Activated T-helper 2 cell treated with anti-CD3 and anti-CD28 coated beads, Interferon-gamma antibody, Interleukin-2, Interleukin-4, amounts not matched to agents 10 μg/mL and 5 μg/mL and 100 μg/mL, durations not matched to agents 14 hours and 24 hours and 36 hours (primary cell): Measurements from ENCODE around the gene NKIRAS2. TPM values are rescaled to one million over a fixed set of nuclear protein-coding genes. Genes with fewer than 3 reads are reported as not detected.

Source experiments
- DNase-seq: peaks from one replicate; pipeline ENCODE4 v3.0.0; 2021; ENCODE audit warnings: low spot score
- H3K27ac Mint-ChIP-seq: one replicate; pipeline ENCODE4 v1.8.0; 2021; ENCODE audit warnings: mixed read lengths
- H3K27me3 Mint-ChIP-seq: one replicate; pipeline ENCODE4 v1.8.0; 2021; ENCODE audit warnings: low read depth, mixed read lengths
- H3K36me3 Mint-ChIP-seq: one replicate; pipeline ENCODE4 v1.8.0; 2021; ENCODE audit warnings: low read depth, mixed read lengths
- H3K4me1 Mint-ChIP-seq: one replicate; pipeline ENCODE4 v1.8.0; 2021; ENCODE audit warnings: low read depth, mixed read lengths
- H3K4me3 Mint-ChIP-seq: one replicate; pipeline ENCODE4 v1.8.0; 2021; ENCODE audit warnings: low read depth, mild to moderate bottlenecking, moderate library complexity, mixed read lengths
- H3K9me3 Mint-ChIP-seq: one replicate; pipeline ENCODE4 v1.8.0; 2021; ENCODE audit warnings: mixed read lengths
- intact Hi-C: fragments of 100-400 bp; cut with micrococcal nuclease; formaldehyde crosslinking; loops from one replicate; pipeline ENCODE4 v1.15.1; 2023
- total RNA-seq: library from RNA; stranded (reverse); gene quantifications from 2 replicates; pipeline ENCODE4 v1.2.3, GENCODE V29; 2022

The NKIRAS2 gene
- total RNA-seq, 1 donor from 2014 or later = 25.8 TPM

GRCh38 chr17:42055496-42055895, 35.6 kb downstream of the NKIRAS2 start:
- H3K27me3 Mint-ChIP-seq = peaks cover 38% of the 10 kb centered on the region
- H3K9me3 Mint-ChIP-seq = no peaks in the 10 kb centered on the region
- peaks cover 4% of the 10 kb centered on the region for H3K4me1 Mint-ChIP-seq
- DNase-seq = no peak
- H3K4me3 Mint-ChIP-seq = no peak overlapping the region
- H3K36me3 Mint-ChIP-seq = no peaks in the 10 kb centered on the region
- no peak overlapping the region for H3K27ac Mint-ChIP-seq
- intact Hi-C loops = no loop called here

DNA sequence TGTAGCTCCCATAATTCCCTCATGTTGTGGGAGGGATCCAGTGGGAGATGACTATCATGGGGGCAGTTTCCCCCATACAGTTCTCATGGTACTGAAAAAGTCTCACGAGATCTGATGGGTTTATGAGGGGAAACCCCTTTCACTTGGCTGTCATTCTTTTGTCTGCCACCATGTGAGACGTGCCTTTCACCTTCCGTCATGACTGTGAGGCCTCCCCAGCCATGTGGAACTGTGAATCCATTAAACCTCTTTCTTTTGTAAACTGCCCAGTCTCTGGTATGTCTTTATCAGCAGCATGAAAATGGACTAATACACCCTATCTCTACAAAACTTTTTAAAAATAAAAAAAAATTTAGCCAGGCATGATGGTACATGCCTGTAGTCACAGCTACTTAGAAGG, 36.7 kb downstream of the NKIRAS2 start:
- Mint-ChIP-seq H3K9me3 (no peaks in the 10 kb centered on the region), H3K36me3 (no peaks in the 10 kb centered on the region), H3K27me3 (peaks cover 28% of the 10 kb centered on the region), H3K27ac (no peak overlapping the region), H3K4me3 (no peak overlapping the region), H3K4me1 (no peaks in the 10 kb centered on the region)
- intact Hi-C loops = no loop called here
- DNase-seq = no peak

GRCh38 chr17:42058063-42058462, 38.2 kb downstream of the NKIRAS2 start:
- H3K4me3 Mint-ChIP-seq = no peak overlapping the region
- intact Hi-C loops = no loop called here

DNA sequence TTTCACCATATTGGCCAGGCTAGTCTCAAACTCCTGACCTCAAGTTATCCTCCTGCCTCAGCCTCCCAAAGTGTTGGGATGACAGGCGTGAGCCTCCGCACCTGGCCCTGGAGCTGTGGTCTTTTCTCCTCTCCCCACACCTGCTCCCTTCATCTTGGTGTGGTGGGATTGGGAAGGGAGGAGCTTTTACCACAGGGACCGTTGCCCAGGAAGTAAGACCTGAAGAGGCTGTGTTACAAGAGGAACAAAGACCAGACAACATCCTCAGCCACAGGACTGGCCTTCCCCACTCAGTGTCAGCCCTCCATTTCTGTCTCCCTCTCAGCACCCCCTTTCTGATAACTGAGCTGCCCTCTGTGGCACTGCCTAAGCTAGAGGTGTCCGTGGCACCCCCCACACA, 39.9 kb downstream of the NKIRAS2 start:
- intact Hi-C loops = no loop called here
- H3K27me3 Mint-ChIP-seq = peaks cover 2% of the 10 kb centered on the region
- no peaks in the 10 kb centered on the region for H3K36me3 Mint-ChIP-seq
- no peak overlapping the region for H3K27ac Mint-ChIP-seq
- no peak overlapping the region for H3K4me3 Mint-ChIP-seq
- H3K9me3 Mint-ChIP-seq = no peaks in the 10 kb centered on the region
- DNase-seq = no peak
- H3K4me1 Mint-ChIP-seq = peaks cover 5% of the 10 kb centered on the region

More at GRCh38 chr17:42058063-42058462, 38.2 kb downstream of the NKIRAS2 start:
- Mint-ChIP-seq H3K36me3 (no peaks in the 10 kb centered on the region), H3K27ac (no peak overlapping the region), H3K9me3 (no peaks in the 10 kb centered on the region), H3K4me1 (no peaks in the 10 kb centered on the region), H3K27me3 (peaks cover 14% of the 10 kb centered on the region)
- no peak for DNase-seq

GRCh38 chr17:42060231-42060630, 40.3 kb downstream of the NKIRAS2 start:
- no peaks in the 10 kb centered on the region for H3K27me3 Mint-ChIP-seq
- no peak for DNase-seq
- no peak overlapping the region for H3K27ac Mint-ChIP-seq
- intact Hi-C loops = no loop called here
- no peaks in the 10 kb centered on the region for H3K36me3 Mint-ChIP-seq
- peaks cover 9% of the 10 kb centered on the region for H3K4me1 Mint-ChIP-seq
- H3K9me3 Mint-ChIP-seq = no peaks in the 10 kb centered on the region
- H3K4me3 Mint-ChIP-seq = no peak overlapping the region

DNA sequence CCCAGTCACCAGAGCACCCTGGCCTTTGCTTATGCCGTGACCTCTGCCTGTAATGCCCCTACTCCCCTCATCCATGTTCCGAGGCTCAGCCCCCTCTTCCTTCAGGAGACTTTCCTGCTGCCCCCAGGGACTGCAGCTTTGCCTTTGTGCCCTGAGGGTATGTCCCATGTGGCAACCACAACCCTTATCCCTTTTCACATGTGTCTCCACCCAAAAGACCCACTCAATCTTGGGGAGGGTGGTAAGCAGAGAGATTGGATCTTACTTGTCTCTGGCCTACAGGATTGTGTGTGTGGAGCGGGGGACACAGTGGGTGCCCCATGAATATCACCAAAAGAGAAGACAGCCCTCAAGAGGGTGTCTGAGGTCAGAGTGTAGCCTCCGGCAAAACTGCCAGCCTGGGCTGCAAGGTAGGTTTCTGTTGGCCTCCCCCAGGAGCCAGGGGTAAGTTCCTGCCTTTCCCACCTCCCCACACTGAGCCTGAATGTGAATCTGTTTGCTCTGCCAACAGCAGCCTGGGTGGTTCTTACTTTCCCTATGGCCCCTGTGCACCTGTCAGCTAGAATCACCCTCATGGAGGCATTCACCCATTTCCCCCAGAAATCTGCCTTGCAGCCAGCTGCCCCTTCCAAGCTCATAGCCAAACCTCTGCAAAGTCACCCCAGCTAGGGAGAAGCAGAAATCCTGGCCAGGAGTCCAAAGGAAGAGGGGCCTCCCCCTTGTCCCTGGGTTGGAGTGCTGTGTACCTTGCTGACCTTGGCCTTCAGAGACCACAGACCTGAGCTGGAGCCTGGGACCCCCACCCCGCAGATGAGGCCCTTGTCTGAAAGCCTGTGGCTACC, 42.0 kb downstream of the NKIRAS2 start:
- Mint-ChIP-seq H3K4me1 (peaks cover 10% of the 10 kb centered on the region), H3K36me3 (no peaks in the 10 kb centered on the region), H3K4me3 (no peak overlapping the region), H3K27ac (no peak overlapping the region), H3K27me3 (no peaks in the 10 kb centered on the region), H3K9me3 (no peaks in the 10 kb centered on the region)
- intact Hi-C loops = no loop called here
- DNase-seq = no peak

GRCh38 chr17:42062681-42063080, 42.8 kb downstream of the NKIRAS2 start:
- Mint-ChIP-seq H3K4me3 (no peak overlapping the region), H3K36me3 (no peaks in the 10 kb centered on the region), H3K27me3 (no peaks in the 10 kb centered on the region), H3K27ac (no peak overlapping the region), H3K9me3 (no peaks in the 10 kb centered on the region), H3K4me1 (peaks cover 10% of the 10 kb centered on the region)
- DNase-seq = no peak
- intact Hi-C loops = no loop called here

GRCh38 chr17:42065201-42065600, 45.3 kb downstream of the NKIRAS2 start:
- H3K4me1 Mint-ChIP-seq = peaks cover 10% of the 10 kb centered on the region
- intact Hi-C loops = no loop called here
- H3K36me3 Mint-ChIP-seq = no peaks in the 10 kb centered on the region
- H3K27ac Mint-ChIP-seq = no peak overlapping the region
- no peak overlapping the region for H3K4me3 Mint-ChIP-seq
- H3K9me3 Mint-ChIP-seq = no peaks in the 10 kb centered on the region
- DNase-seq = no peak
- no peaks in the 10 kb centered on the region for H3K27me3 Mint-ChIP-seq

DNA sequence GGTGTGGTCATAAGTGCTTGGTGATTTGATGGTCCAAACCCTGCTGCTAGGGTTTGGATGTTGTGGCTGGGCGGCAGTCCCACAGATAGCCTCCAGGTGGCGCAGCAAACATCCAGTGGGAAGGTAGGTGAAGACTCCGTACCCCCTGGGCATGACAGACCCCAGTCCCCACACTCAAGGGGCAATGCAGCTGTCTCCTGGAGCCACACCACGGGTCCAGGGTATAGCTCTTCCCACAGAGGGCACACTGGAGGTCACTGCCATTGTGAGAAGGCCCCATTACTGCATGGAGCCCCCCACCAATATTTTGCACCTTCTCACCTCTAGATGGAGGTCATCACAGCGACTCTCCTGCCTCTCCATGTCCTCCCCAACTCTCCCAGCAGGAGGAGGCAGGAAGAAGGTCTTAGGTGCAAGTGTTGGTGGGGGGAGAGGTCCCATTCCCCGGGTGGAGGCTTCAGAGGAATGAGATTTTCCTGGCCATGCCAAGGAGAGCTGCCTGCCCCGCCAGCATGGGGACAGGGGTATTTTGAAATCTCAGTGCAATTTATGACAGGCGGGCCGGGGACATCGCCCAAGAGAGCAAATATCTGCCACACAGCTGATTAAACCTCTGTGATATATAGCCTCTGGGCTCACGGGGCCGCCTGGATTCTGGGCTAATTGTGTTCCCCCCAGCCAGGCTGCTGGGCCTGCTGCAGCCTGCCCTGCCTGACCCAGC, 47.6 kb downstream of the NKIRAS2 start:
- H3K4me1 Mint-ChIP-seq = peaks cover 12% of the 10 kb centered on the region
- H3K4me3 Mint-ChIP-seq = no peak overlapping the region
- no peak overlapping the region for H3K27ac Mint-ChIP-seq
- H3K9me3 Mint-ChIP-seq = no peaks in the 10 kb centered on the region
- intact Hi-C loops = loop anchor here (1.0 to 2.0 kb wide), 3 partner anchors 34 to 49 kb away; no protein-coding TSS in a partner anchor
- peak; percentile 58 for DNase-seq
- H3K27me3 Mint-ChIP-seq = peaks cover 11% of the 10 kb centered on the region
- no peaks in the 10 kb centered on the region for H3K36me3 Mint-ChIP-seq

DNA sequence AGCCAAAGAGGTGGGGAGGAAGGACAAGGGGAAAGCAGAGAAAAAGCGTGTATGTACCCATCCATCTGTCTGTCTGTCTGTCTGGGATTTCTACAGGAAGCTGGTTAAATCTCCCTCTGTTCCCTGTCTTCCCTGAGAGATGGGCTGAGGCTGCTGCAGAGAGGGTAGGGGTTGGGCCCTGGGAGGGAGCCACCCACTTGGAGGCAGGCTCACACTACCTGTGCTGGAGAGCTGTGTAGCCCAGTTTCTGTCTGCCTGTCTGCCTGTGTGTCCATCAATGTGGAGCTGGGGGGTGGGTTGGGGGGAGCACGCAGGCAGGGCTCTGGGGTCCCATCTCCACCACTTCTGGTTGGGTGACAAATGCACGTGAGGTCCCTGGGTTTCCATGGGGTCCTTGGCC, 49.1 kb downstream of the NKIRAS2 start:
- Mint-ChIP-seq H3K27me3 (peaks cover 20% of the 10 kb centered on the region), H3K9me3 (no peaks in the 10 kb centered on the region), H3K36me3 (no peaks in the 10 kb centered on the region), H3K27ac (no peak overlapping the region), H3K4me3 (no peak overlapping the region), H3K4me1 (peaks cover 10% of the 10 kb centered on the region)
- intact Hi-C loops = no loop called here
- DNase-seq = no peak

GRCh38 chr17:42071810-42072209, 51.9 kb downstream of the NKIRAS2 start:
- intact Hi-C loops = no loop called here
- Mint-ChIP-seq H3K9me3 (no peaks in the 10 kb centered on the region), H3K4me1 (peaks cover 2% of the 10 kb centered on the region), H3K36me3 (no peaks in the 10 kb centered on the region), H3K4me3 (peak overlapping the region; percentile 54), H3K27ac (peak overlapping the region; percentile 12), H3K27me3 (peaks cover 30% of the 10 kb centered on the region)
- no peak for DNase-seq

GRCh38 chr17:42072323-42073187, 52.7 kb downstream of the NKIRAS2 start:
- DNase-seq = no peak
- peaks cover 30% of the 10 kb centered on the region for H3K27me3 Mint-ChIP-seq
- H3K36me3 Mint-ChIP-seq = no peaks in the 10 kb centered on the region
- no peaks in the 10 kb centered on the region for H3K9me3 Mint-ChIP-seq
- peaks cover 2% of the 10 kb centered on the region for H3K4me1 Mint-ChIP-seq
- intact Hi-C loops = no loop called here
- H3K27ac Mint-ChIP-seq = no peak overlapping the region
- peak overlapping the region; percentile 54 for H3K4me3 Mint-ChIP-seq
